ENCODE results near the gene BOLL. TPM values are rescaled to one million over a fixed set of nuclear protein-coding genes. Genes with fewer than 3 reads are reported as not detected.

BOLL gene
- total and polyA plus RNA-seq, 11 donors, result 0.08 to 0.21 (median 0.12) TPM; not detected in 8

DNA sequence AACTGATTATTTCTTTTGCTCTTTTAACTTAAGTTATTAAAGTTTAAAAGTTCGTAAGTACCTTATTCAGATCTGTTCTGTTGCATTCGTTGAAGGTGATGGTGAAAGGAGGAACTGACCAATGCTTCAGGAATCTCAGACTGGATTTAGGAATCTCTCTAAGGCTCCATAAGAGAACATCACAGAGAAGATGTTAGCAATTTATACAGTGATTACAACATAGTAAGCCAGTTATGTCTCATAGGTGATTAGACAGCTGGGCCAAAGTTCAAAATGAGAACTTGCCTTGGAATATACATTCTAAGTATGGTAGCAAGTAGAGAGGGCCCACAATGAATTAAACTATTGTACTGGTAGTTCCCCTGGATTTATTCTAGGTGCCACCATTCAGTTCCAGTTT, 76.8 kb downstream of the BOLL start:
- Histone ChIP-seq H3K27me3 (no peaks in the 10 kb centered on the region), H3K4me3 (peak overlapping the region in 2 of 12 donors; percentile 90 to 93), H3K36me3 (peaks cover 0 to 14% (median 5%) of the 10 kb centered on the region in 9 donors), H3K9me3 (no peaks in the 10 kb centered on the region), H3K4me1 (peaks cover 0 to 45% (median 26%) of the 10 kb centered on the region in 12 donors), H3K27ac (no peak overlapping the region)
- DNase-seq, result no peak
- 42 to 52% (median 47%) methylated on average over 2 of the region's 2 CpGs for WGBS, 4 donors
- no peak for ATAC-seq
- TF ChIP-seq, protein P1, sequence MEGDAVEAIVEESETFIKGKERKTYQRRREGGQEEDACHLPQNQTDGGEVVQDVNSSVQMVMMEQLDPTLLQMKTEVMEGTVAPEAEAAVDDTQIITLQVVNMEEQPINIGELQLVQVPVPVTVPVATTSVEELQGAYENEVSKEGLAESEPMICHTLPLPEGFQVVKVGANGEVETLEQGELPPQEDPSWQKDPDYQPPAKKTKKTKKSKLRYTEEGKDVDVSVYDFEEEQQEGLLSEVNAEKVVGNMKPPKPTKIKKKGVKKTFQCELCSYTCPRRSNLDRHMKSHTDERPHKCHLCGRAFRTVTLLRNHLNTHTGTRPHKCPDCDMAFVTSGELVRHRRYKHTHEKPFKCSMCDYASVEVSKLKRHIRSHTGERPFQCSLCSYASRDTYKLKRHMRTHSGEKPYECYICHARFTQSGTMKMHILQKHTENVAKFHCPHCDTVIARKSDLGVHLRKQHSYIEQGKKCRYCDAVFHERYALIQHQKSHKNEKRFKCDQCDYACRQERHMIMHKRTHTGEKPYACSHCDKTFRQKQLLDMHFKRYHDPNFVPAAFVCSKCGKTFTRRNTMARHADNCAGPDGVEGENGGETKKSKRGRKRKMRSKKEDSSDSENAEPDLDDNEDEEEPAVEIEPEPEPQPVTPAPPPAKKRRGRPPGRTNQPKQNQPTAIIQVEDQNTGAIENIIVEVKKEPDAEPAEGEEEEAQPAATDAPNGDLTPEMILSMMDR (IDR thresholded peaks at IDR 0.05), result no peak
- no peak for TF ChIP-seq POLR2A (IDR thresholded peaks at IDR 0.05)
- intact Hi-C loops (cut with DNase I), result loop anchor here (2.0 to 10.0 kb wide), 12 partner anchors 66 to 589 kb away; partner anchors contain the start of genes MOB4 (in 4 of the 10), SF3B1 (in 2 of the 10), COQ10B (in 1 of the 10) and HSPE1 (in 1 of the 10)

DNA sequence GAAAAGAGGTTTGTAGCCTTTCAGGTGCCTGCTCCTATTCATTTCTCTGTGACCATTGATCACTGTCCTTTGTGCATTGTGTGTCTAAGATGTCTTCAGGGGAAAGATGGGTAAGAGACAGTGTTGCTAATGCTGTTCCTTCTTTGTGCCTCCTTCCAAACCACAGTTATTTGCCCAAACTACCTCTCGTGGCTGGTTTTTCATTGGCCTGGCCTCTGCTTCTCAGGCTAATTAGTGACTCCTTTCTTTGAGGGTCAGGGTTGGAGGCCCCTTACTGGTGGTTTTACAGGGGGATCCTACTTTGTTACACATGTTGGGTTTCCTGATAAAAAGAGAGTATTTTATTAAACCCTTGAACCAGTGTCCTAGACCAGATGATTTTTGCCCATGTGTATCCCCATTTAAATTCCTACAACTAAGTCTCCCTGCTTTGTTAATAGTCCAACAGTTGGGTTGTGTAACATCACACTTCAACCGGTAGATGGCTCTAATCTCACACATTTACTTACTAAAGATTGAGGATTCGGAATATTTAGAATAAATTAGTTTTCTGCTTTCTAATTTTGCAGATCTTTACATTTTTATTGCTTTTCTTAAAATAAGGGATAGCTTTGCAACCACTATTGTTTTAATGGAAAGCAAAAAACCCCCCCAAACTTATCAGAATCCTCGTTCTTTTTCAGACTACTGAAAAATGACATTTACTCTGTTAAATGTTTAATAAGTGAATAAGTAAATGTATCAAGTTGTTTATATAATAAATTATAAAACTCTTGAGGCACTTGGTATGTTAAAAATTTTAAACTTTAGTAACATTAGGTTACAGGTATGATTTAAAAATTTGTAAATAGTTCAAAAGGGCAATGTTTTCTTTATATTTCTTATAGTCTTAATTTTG, 77.6 kb downstream of the BOLL start:
- WGBS, 4 donors, result 13 to 20% (median 15%) methylated on average over 4 of the region's 4 CpGs
- TF ChIP-seq, protein P1 (IDR thresholded peaks at IDR 0.05), result peak; percentile 52 to 76 (median 74)
- no peak for TF ChIP-seq POLR2A (IDR thresholded peaks at IDR 0.05)
- H3K9me3 ChIP-seq, result no peaks in the 10 kb centered on the region
- H3K36me3 ChIP-seq, result peaks cover 0 to 13% (median 5%) of the 10 kb centered on the region in 9 donors
- H3K27me3 ChIP-seq, result no peaks in the 10 kb centered on the region
- DNase-seq (no peak), ATAC-seq (no peak)
- intact Hi-C loops (cut with DNase I), result loop anchor here (2.0 to 10.0 kb wide), 13 partner anchors 67 to 590 kb away; partner anchors contain the start of genes MOB4 (in 4 of the 10), SF3B1 (in 2 of the 10), COQ10B (in 1 of the 10) and HSPE1 (in 1 of the 10)
- H3K27ac ChIP-seq, result no peak overlapping the region
- H3K4me1 ChIP-seq, result peaks cover 0 to 45% (median 26%) of the 10 kb centered on the region in 12 donors
- peak overlapping the region in 9 of 12 donors; percentile 70 to 93 (median 87) for H3K4me3 ChIP-seq

DNA sequence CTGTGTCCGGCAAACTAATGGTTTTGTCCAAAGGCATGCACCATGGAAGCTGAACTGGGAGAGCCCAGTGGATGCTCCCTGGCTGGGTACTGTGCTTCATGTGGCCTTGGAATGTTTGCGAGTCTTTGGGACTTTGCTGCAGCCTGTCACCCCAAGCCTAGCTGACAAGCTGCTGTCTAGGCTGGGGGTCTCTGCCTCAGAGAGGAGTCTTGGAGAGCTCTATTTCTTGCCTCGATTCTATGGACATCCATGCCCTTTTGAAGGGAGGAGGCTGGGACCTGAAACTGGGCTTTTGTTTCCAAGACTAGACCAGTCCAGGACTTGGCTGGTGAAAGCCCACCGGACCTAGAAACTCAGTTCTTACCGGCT, 78.3 kb downstream of the BOLL start:
- TF ChIP-seq POLR2A (IDR thresholded peaks at IDR 0.05), result no peak
- TF ChIP-seq, protein P1 (IDR thresholded peaks at IDR 0.05), result no peak
- 48 to 62% (median 59%) methylated on average over 5 of the region's 5 CpGs for WGBS, 4 donors
- Histone ChIP-seq H3K36me3 (peaks cover 0 to 6% (median 3%) of the 10 kb centered on the region in 9 donors), H3K27ac (peak overlapping the region in 1 of 12 donors; percentile 87), H3K4me1 (peaks cover 0 to 45% (median 26%) of the 10 kb centered on the region in 12 donors), H3K4me3 (peak overlapping the region in 11 of 12 donors; percentile 70 to 93 (median 87)), H3K27me3 (no peaks in the 10 kb centered on the region), H3K9me3 (no peaks in the 10 kb centered on the region)
- no peak for ATAC-seq
- no peak for DNase-seq
- intact Hi-C loops (cut with DNase I), result loop anchor here (2.0 to 10.0 kb wide), 12 partner anchors 68 to 590 kb away; partner anchors contain the start of genes MOB4 (in 4 of the 10), SF3B1 (in 2 of the 10), COQ10B (in 1 of the 10) and HSPE1 (in 1 of the 10)

Measured in heart left ventricle (tissue), 16 donors.